GM06990 (cell line): ENCODE data around the gene IL1R2.

ENCODE experiments used
- DNase-seq: peaks from one replicate; pipeline ENCODE4 v3.0.0-alpha.2; 2011; ENCODE audit not compliant: insufficient read length; ENCODE audit errors: extremely low read depth
- H3K27me3 ChIP-seq: replicated peaks from 2 replicates; pipeline ENCODE4 v1.6.0; 2011; ENCODE audit warnings: low read length; ENCODE audit not compliant: control insufficient read depth, insufficient read depth
- H3K36me3 ChIP-seq: 2 replicates; pipeline ENCODE4 v1.5.1; 2011; ENCODE audit warnings: low read length; ENCODE audit not compliant: control insufficient read depth, insufficient read depth
- H3K4me3 ChIP-seq: replicated peaks from 2 replicates; pipeline ENCODE4 v1.5.1; 2011; ENCODE audit warnings: low read depth, mild to moderate bottlenecking, control low read depth, low read length
- CTCF ChIP-seq: IDR thresholded peaks from 2 replicates; pipeline ENCODE4 v1.5.1; 2011; ENCODE audit warnings: low read length, control low read depth, mild to moderate bottlenecking, inconsistent platforms; ENCODE audit not compliant: insufficient read depth, poor library complexity, severe bottlenecking

IL1R2 gene

DNA sequence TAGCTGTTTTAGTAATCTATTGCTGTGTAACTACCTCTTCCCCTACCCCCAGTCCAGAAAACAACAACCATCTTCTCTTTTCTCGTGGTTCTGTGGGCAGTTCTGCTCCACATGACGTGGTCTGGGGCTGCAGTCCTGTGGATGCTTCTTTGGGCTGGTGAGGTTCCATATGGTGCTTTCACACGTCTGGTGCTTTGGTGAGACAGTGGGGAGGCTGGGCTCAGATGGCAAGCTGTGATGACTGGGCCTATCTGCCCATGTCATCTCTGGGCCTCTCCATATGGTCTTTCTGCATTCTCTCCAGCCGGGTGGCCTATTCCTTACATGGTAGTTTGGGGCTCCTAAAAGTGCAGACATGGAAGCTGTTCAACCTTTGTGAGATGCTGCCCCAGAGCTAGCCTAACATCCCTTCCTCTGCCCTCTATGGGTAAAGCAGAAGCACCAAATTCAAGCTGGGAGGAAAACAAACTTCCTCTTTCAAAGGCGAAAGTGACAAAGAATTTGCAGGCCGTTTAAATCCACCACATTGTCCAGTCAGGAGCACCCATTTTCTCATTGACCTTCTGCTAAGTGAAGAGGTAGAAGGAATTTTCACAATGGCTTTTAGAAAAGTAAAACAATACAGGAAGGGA lies 82.5 kb downstream of the IL1R2 start:
- H3K4me3 ChIP-seq = no peak overlapping the region
- DNase-seq = no peak
- no peaks in the 10 kb centered on the region for H3K36me3 ChIP-seq
- TF ChIP-seq CTCF = peak; percentile 19
- H3K27me3 ChIP-seq = no peaks in the 10 kb centered on the region

DNA sequence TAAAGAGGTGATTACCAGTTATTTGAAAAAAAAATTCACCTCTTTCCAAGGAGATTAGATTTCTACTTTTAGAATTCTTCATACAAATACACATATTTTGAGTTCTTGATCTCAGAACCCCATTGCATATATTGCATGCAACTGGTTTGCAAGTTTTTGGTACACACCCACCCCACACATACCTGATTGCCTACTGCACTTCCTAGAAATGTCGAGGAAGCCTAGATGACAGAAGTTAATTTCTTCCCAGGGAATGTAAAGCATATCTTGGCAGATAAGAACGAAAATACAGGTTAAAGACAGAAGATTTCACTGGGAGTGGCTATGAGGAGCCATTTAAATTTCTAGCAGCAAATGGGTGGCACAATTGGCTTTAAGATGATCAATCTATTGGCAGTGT lies 83.7 kb downstream of the IL1R2 start:
- TF ChIP-seq CTCF = no peak
- no peaks in the 10 kb centered on the region for H3K27me3 ChIP-seq
- H3K36me3 ChIP-seq = no peaks in the 10 kb centered on the region
- H3K4me3 ChIP-seq = no peak overlapping the region
- no peak for DNase-seq

GRCh38 chr2:102076512-102076911 lies 84.8 kb downstream of the IL1R2 start:
- Histone ChIP-seq H3K4me3 (no peak overlapping the region), H3K27me3 (no peaks in the 10 kb centered on the region)
- no peak for DNase-seq

More at GRCh38 chr2:102076512-102076911, 84.8 kb downstream of the IL1R2 start:
- H3K36me3 ChIP-seq = no peaks in the 10 kb centered on the region
- TF ChIP-seq CTCF = no peak
